ENCODE results near the gene ZFP69B.

GRCh38 chr1:40422630-40423263 is 27.5 kb upstream of the ZFP69B start:
- no peak for TF ChIP-seq CTCF (IDR thresholded peaks at IDR 0.05; ENCODE audit: low read depth, low read length)
- TF ChIP-seq POLR2A (IDR thresholded peaks at IDR 0.05; ENCODE audit: extremely low read depth, insufficient read length): no peak
- no peak for TF ChIP-seq MYC (IDR thresholded peaks at IDR 0.05; ENCODE audit: low read depth, low read length)
- TF ChIP-seq, protein P1, sequence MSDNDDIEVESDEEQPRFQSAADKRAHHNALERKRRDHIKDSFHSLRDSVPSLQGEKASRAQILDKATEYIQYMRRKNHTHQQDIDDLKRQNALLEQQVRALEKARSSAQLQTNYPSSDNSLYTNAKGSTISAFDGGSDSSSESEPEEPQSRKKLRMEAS (IDR thresholded peaks at IDR 0.05; ENCODE audit: low read depth, low read length): no peak

Measured in NB4 (cell line).